Peyer's patch (tissue), 4 donors: Measurements from ENCODE around the gene STXBP5L. TPM values are rescaled to one million over a fixed set of nuclear protein-coding genes. Genes with fewer than 3 reads are reported as not detected.
"Not testable (repeated sequence)": the region's sequence is repeated elsewhere in the genome, so short reads cannot be mapped to it uniquely, and the experiment has no call there.

ENCODE experiments used
- DNase-seq, 3 donors: peaks; one replicate each; pipeline ENCODE4 v3.0.0-alpha.2; 2017 to 2019
- H3K27ac ChIP-seq, 4 donors: fragments of 200-600 bp; sonication (generic); one replicate each; pipeline ENCODE4 v1.5.1; 2016 to 2019
- H3K27me3 ChIP-seq, 2 donors: fragments of 200-600 bp; sonication (generic); one replicate each; pipeline ENCODE4 v1.5.1; 2019
- H3K36me3 ChIP-seq, 3 donors: fragments of 200-600 bp; sonication (generic); one replicate each; pipeline ENCODE4 v1.5.1; 2016 to 2019
- H3K4me1 ChIP-seq, 4 donors: fragments of 200-600 bp; sonication (generic); one replicate each; pipeline ENCODE4 v1.5.1; 2016 to 2019
- H3K4me3 ChIP-seq, 4 donors: fragments of 200-600 bp; sonication (generic); 1 replicate in 3 of 4; 2 replicates in 1 of 4; pipeline ENCODE4 v1.5.1; 2016 to 2019; ENCODE audit warnings: mild to moderate bottlenecking in 1 of 4
- H3K9me3 ChIP-seq, 4 donors: fragments of 200-600 bp; sonication (generic); one replicate each; pipeline ENCODE4 v1.5.1; 2016 to 2019; ENCODE audit warnings: mild to moderate bottlenecking in 1 of 4
- CTCF ChIP-seq, 6 experiments: fragments of 450-650 bp in 4 of 6; fragments of 200-600 bp in 2 of 6; sonication (generic) in 1 of 6; IDR thresholded peaks; one replicate each; pipeline ENCODE4 v1.5.1; 2017 to 2019; ENCODE audit warnings: antibody characterized with exemption in 6 of 6, mild to moderate bottlenecking in 3 of 6, moderate library complexity in 1 of 6
- POLR2A ChIP-seq, 2 donors: fragments of 450-650 bp; IDR thresholded peaks; one replicate each; pipeline ENCODE4 v1.5.1; 2017; ENCODE audit warnings: antibody characterized with exemption in 2 of 2, mild to moderate bottlenecking in 2 of 2, moderate library complexity in 2 of 2
- total RNA-seq, 4 donors: library from RNA; depleted of rRNA; stranded (reverse); fragments of >200 nt; gene quantifications; one replicate each; pipeline ENCODE4 v1.1.0, GENCODE V29; 2016

Gene STXBP5L
- total RNA-seq, 4 donors from 2014 or later = under 0.01 to 1.1 (median 0.22) TPM

- Histone ChIP-seq H3K27me3 (no peaks in the 10 kb centered on the region), H3K27ac (no peak overlapping the region), H3K9me3 (no peaks in the 10 kb centered on the region), H3K4me3 (no peak overlapping the region), H3K36me3 (no peaks in the 10 kb centered on the region), H3K4me1 (no peaks in the 10 kb centered on the region)
- no peak for TF ChIP-seq POLR2A (IDR thresholded peaks at IDR 0.05)
- TF ChIP-seq CTCF (IDR thresholded peaks at IDR 0.05) = no peak
- no peak for DNase-seq
These were observed 454.2 kb downstream of the STXBP5L start for GRCh38 chr3:121362035-121362734.

- DNase-seq, H3K27me3 ChIP-seq, H3K4me1 ChIP-seq, H3K9me3 ChIP-seq, H3K4me3 ChIP-seq, H3K36me3 ChIP-seq, H3K27ac ChIP-seq: not testable (repeated sequence)
These were observed 480.3 kb downstream of the STXBP5L start for GRCh38 chr3:121388308-121388707.

- not testable (repeated sequence) for H3K36me3 ChIP-seq, DNase-seq, H3K4me1 ChIP-seq, H3K4me3 ChIP-seq, H3K9me3 ChIP-seq, H3K27ac ChIP-seq, H3K27me3 ChIP-seq
These were observed 488.0 kb downstream of the STXBP5L start for GRCh38 chr3:121395967-121396366.

- H3K36me3 ChIP-seq, H3K4me1 ChIP-seq, H3K4me3 ChIP-seq, DNase-seq, H3K27ac ChIP-seq, H3K27me3 ChIP-seq, H3K9me3 ChIP-seq: not testable (repeated sequence)
These were observed 490.0 kb downstream of the STXBP5L start for GRCh38 chr3:121398051-121398450.

- no peaks in the 10 kb centered on the region for H3K27me3 ChIP-seq
- no peak for DNase-seq
These were observed 491.8 kb downstream of the STXBP5L start for GRCh38 chr3:121399820-121400219.

GRCh38 chr3:121405631-121406030 lies 497.6 kb downstream of the STXBP5L start:
- Histone ChIP-seq H3K9me3 (no peaks in the 10 kb centered on the region), H3K36me3 (no peaks in the 10 kb centered on the region), H3K27ac (no peak overlapping the region), H3K4me3 (no peak overlapping the region), H3K27me3 (no peaks in the 10 kb centered on the region), H3K4me1 (no peaks in the 10 kb centered on the region)
- DNase-seq = no peak
- TF ChIP-seq POLR2A (IDR thresholded peaks at IDR 0.05) (no peak), CTCF (IDR thresholded peaks at IDR 0.05) (no peak)

More at GRCh38 chr3:121399820-121400219, 491.8 kb downstream of the STXBP5L start:
- Histone ChIP-seq H3K4me3 (no peak overlapping the region), H3K9me3 (no peaks in the 10 kb centered on the region), H3K4me1 (no peaks in the 10 kb centered on the region), H3K27ac (no peak overlapping the region), H3K36me3 (no peaks in the 10 kb centered on the region)
- TF ChIP-seq POLR2A (IDR thresholded peaks at IDR 0.05) (no peak), CTCF (IDR thresholded peaks at IDR 0.05) (no peak)

- Histone ChIP-seq H3K27me3 (no peaks in the 10 kb centered on the region), H3K27ac (no peak overlapping the region), H3K36me3 (no peaks in the 10 kb centered on the region), H3K4me3 (no peak overlapping the region), H3K9me3 (no peaks in the 10 kb centered on the region), H3K4me1 (no peaks in the 10 kb centered on the region)
- DNase-seq = no peak
- TF ChIP-seq POLR2A (IDR thresholded peaks at IDR 0.05) (no peak), CTCF (IDR thresholded peaks at IDR 0.05) (no peak)
These were observed 503.5 kb downstream of the STXBP5L start for GRCh38 chr3:121411523-121411922.
